Colonic mucosa (tissue), 4 donors: ENCODE results near the gene USP12. TPM values are rescaled to one million over a fixed set of nuclear protein-coding genes. Genes with fewer than 3 reads are reported as not detected.

Experiments
- DNase-seq: peaks from one replicate; pipeline ENCODE4 v3.0.0-alpha.2; 2020
- H3K27ac ChIP-seq: fragments of 200-600 bp; one replicate; pipeline ENCODE4 v1.8.0; 2021
- H3K27me3 ChIP-seq: fragments of 200-600 bp; one replicate; pipeline ENCODE4 v1.8.0; 2021
- H3K36me3 ChIP-seq: fragments of 200-600 bp; one replicate; pipeline ENCODE4 v1.8.0; 2021
- H3K4me1 ChIP-seq: fragments of 200-600 bp; one replicate; pipeline ENCODE4 v1.8.0; 2021; ENCODE audit warnings: mild to moderate bottlenecking
- H3K4me3 ChIP-seq: fragments of 200-600 bp; one replicate; pipeline ENCODE4 v1.8.0; 2021
- H3K9ac ChIP-seq, 2 donors: one replicate each; pipeline ENCODE4 v1.7.0; 2013; ENCODE audit warnings: control low read depth in 2 of 2, low read depth in 2 of 2, low read length in 2 of 2
- H3K9me3 ChIP-seq: fragments of 200-600 bp; one replicate; pipeline ENCODE4 v1.8.0; 2021
- intact Hi-C: fragments of 100-400 bp; cut with DNase I; formaldehyde crosslinking; loops from one replicate; pipeline ENCODE4 v1.14.1; 2022
- total RNA-seq, 2 donors: library from RNA; stranded (reverse); fragmentation: NEBNext Ultra II Directional in 1 of 2; extraction: Animal tissue kit (Norgen Biotek cat#: 25700) in 1 of 2; gene quantifications; one replicate each; pipeline ENCODE4 v1.2.1, GENCODE V29; 2021
- TF ChIP-seq, protein P1 (sequence below): fragments of 200-600 bp; IDR thresholded peaks from one replicate; pipeline ENCODE4 v1.8.0; 2022; ENCODE audit warnings: antibody characterized with exemption, mild to moderate bottlenecking
- donor health status: healthy.
- donor health status: DM: no; HTN: no; CAD: no.
- donor health status: DM: no; HTN: no; CAD: no.

USP12 gene
- total RNA-seq, 2 donors from 2014 or later, result 28.0 to 48.0 TPM

DNA sequence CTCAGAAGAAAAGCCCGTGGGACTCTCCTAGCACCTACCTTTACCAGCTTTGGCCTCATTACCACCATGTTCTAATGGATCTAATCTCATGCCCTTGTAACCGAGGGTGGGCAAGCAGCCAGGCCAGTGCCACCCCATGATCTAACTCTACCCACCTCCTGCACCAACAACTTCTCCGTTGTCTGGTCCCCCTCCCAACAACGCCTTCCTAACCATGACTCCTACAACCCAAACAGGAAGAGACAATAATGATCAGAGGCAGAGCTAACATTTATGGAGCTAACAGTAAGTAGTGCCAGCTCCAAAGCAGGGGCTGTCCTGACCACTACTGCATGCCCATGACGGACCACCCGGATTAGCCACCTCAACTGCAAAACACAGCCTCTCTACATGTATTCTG, 3.5 kb downstream of the USP12 start:
- peaks cover 5% of the 10 kb centered on the region for H3K4me1 ChIP-seq
- intact Hi-C loops, result loop anchor here (10.0 kb wide), 1 partner anchor 53 kb away; no protein-coding TSS in a partner anchor
- DNase-seq, result no peak
- H3K27me3 ChIP-seq, result no peaks in the 10 kb centered on the region
- no peak overlapping the region for H3K9ac ChIP-seq
- TF ChIP-seq, protein P1, sequence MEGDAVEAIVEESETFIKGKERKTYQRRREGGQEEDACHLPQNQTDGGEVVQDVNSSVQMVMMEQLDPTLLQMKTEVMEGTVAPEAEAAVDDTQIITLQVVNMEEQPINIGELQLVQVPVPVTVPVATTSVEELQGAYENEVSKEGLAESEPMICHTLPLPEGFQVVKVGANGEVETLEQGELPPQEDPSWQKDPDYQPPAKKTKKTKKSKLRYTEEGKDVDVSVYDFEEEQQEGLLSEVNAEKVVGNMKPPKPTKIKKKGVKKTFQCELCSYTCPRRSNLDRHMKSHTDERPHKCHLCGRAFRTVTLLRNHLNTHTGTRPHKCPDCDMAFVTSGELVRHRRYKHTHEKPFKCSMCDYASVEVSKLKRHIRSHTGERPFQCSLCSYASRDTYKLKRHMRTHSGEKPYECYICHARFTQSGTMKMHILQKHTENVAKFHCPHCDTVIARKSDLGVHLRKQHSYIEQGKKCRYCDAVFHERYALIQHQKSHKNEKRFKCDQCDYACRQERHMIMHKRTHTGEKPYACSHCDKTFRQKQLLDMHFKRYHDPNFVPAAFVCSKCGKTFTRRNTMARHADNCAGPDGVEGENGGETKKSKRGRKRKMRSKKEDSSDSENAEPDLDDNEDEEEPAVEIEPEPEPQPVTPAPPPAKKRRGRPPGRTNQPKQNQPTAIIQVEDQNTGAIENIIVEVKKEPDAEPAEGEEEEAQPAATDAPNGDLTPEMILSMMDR, result no peak
- H3K9me3 ChIP-seq, result no peaks in the 10 kb centered on the region
- no peaks in the 10 kb centered on the region for H3K36me3 ChIP-seq
- no peak overlapping the region for H3K4me3 ChIP-seq
- H3K27ac ChIP-seq, result no peak overlapping the region

DNA sequence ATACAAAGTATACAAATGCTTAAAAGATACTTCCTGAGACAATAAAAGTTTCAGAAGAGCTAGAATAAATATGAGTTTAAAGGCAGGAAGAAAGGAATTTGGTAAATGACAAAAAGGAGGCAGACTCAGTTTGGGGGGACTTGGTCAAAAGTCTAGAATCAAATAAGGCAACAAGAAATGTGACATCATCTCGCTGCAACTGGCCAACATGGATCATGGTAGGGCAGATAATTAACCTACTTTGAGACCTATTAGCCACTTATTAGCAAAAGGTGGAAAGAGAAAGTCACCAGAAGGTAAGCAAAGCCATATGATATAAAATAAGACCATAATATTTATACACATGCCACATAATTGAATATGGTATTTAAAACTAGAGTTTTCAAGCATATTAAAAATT, 5.3 kb downstream of the USP12 start:
- H3K9me3 ChIP-seq, result no peaks in the 10 kb centered on the region
- intact Hi-C loops, result loop anchor here (10.0 kb wide), 1 partner anchor 52 kb away; no protein-coding TSS in a partner anchor
- peaks cover 5% of the 10 kb centered on the region for H3K4me1 ChIP-seq
- H3K27ac ChIP-seq, result no peak overlapping the region
- no peaks in the 10 kb centered on the region for H3K27me3 ChIP-seq
- no peak overlapping the region for H3K9ac ChIP-seq
- TF ChIP-seq, protein P1, result no peak
- H3K36me3 ChIP-seq, result no peaks in the 10 kb centered on the region
- DNase-seq, result no peak
- no peak overlapping the region for H3K4me3 ChIP-seq

DNA sequence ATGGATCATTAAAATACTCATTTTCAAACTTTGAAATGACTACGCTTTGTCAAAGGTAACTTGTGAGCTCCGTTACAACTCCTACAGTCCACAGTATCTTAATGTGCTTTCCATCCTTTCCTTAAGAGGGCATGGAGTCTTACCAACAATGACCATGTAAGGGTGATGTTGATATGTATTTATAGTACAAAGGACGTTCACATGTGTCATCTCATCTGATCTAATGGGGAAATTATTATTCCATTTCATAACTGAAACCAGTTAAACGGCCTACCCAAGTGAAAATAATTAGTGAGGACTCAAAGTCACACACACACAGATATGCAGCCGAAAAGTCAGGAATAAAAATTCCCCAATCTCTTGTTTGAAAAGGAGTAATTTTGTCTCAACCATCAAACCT, 9.6 kb downstream of the USP12 start:
- no peaks in the 10 kb centered on the region for H3K4me1 ChIP-seq
- no peak for DNase-seq
- H3K4me3 ChIP-seq, result no peak overlapping the region
- no peaks in the 10 kb centered on the region for H3K9me3 ChIP-seq
- intact Hi-C loops, result loop anchor here (10.0 kb wide), 1 partner anchor 47 kb away; no protein-coding TSS in a partner anchor
- H3K27me3 ChIP-seq, result no peaks in the 10 kb centered on the region
- TF ChIP-seq, protein P1, result no peak
- no peak overlapping the region for H3K9ac ChIP-seq
- H3K36me3 ChIP-seq, result no peaks in the 10 kb centered on the region
- H3K27ac ChIP-seq, result no peak overlapping the region

DNA sequence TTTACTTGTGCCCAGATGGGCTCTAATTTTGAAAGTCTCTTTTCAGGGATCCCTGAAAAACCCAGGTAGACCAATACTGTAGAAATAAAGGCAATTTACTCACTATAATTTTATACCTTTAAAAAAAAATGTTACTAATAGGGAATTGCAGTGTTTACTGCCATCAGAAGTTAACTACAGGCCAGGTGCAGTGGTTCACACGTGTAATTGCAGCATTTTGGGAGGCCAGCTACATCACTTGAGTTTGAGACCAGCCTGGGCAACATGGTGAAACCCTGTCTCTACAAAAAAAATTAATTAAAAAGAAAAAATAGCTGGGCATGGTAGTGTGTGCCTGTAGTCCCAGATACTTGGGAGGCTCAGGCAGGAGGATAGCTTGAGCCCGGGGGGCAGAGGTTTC, 10.2 kb downstream of the USP12 start:
- TF ChIP-seq, protein P1, result no peak

DNA sequence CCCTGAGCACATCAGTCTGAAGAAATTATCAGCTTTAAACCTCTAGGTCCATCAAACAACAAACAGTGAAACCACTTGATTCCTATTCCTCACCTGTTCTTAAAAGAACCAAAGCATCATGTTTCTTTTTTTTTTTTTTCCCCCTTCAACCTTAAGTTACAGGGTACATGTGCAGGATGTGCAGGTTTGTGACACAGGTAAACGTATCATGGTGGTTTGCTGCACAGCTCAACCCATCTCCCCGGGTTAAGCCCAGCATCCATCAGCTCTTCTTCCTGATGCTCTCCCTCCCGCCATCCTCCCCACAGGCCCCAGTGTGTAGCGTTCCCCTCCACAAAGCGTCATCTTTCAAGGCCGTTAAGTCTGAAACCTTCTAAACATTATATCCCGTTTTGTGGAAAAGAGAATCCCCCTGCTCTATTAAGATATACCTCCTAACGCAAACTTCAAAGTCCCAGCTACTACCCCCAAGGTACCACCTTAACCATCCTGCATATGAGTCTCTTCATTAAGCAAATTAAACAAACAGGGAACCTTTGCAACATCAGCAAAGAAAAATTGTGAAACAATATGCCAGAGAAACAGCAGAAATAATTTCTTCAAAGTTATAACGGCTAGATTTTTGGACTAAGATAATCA, 10.8 kb downstream of the USP12 start:
- TF ChIP-seq, protein P1, result no peak
- no peaks in the 10 kb centered on the region for H3K4me1 ChIP-seq

More for the DNA sequence above, 10.2 kb downstream of the USP12 start:
- no peak for DNase-seq
- H3K36me3 ChIP-seq, result no peaks in the 10 kb centered on the region
- no peaks in the 10 kb centered on the region for H3K27me3 ChIP-seq
- no peaks in the 10 kb centered on the region for H3K9me3 ChIP-seq
- H3K27ac ChIP-seq, result no peak overlapping the region
- no peak overlapping the region for H3K4me3 ChIP-seq
- intact Hi-C loops, result loop anchor here (10.0 kb wide), 1 partner anchor 47 kb away; no protein-coding TSS in a partner anchor
- no peak overlapping the region for H3K9ac ChIP-seq
- H3K4me1 ChIP-seq, result no peaks in the 10 kb centered on the region

More for the DNA sequence above, 10.8 kb downstream of the USP12 start:
- no peak overlapping the region for H3K4me3 ChIP-seq
- H3K9me3 ChIP-seq, result no peaks in the 10 kb centered on the region
- no peak for DNase-seq
- no peaks in the 10 kb centered on the region for H3K36me3 ChIP-seq
- H3K27ac ChIP-seq, result no peak overlapping the region
- H3K27me3 ChIP-seq, result no peaks in the 10 kb centered on the region
- intact Hi-C loops, result loop anchor here (10.0 kb wide), 1 partner anchor 46 kb away; no protein-coding TSS in a partner anchor
- no peak overlapping the region for H3K9ac ChIP-seq
